Breast epithelium (tissue), 4 donors: ENCODE results near the gene SURF4. TPM values are rescaled to one million over a fixed set of nuclear protein-coding genes. Genes with fewer than 3 reads are reported as not detected.

ENCODE experiments used
- DNase-seq, 2 donors: peaks; one replicate each; pipeline ENCODE4 v3.0.0-alpha.2; 2019; ENCODE audit warnings: low spot score in 2 of 2
- H3K27ac ChIP-seq, 2 donors: fragments of 200-600 bp; sonication (generic) in 1 of 2; one replicate each; pipeline ENCODE4 v1.5.1; 2016 to 2019; ENCODE audit warnings: mild to moderate bottlenecking in 1 of 2
- H3K27me3 ChIP-seq, 2 donors: fragments of 200-600 bp; sonication (generic) in 1 of 2; one replicate each; pipeline versions ENCODE4 v1.5.1 to v1.6.0; 2017 to 2019; ENCODE audit warnings: control low read depth in 1 of 2, mild to moderate bottlenecking in 1 of 2
- H3K36me3 ChIP-seq: fragments of 200-600 bp; one replicate; pipeline ENCODE4 v1.5.1; 2019
- H3K4me1 ChIP-seq, 2 donors: fragments of 200-600 bp; sonication (generic); one replicate each; pipeline ENCODE4 v1.5.1; 2016 to 2019; ENCODE audit warnings: control low read depth in 1 of 2
- H3K4me3 ChIP-seq, 3 donors: fragments of 200-600 bp; sonication (generic); 1 replicate in 2 of 3; 2 replicates in 1 of 3; pipeline ENCODE4 v1.5.1; 2016 to 2019; ENCODE audit warnings: mild to moderate bottlenecking in 3 of 3, moderate library complexity in 2 of 3
- H3K9me3 ChIP-seq, 2 donors: fragments of 200-600 bp; sonication (generic) in 1 of 2; one replicate each; pipeline ENCODE4 v1.5.1; 2016 to 2019; ENCODE audit warnings: control low read depth in 1 of 2
- CTCF ChIP-seq, 3 donors: fragments of 450-650 bp; IDR thresholded peaks; one replicate each; pipeline ENCODE4 v1.5.1; 2016 to 2017; ENCODE audit warnings: antibody characterized with exemption in 3 of 3, mild to moderate bottlenecking in 3 of 3, moderate library complexity in 3 of 3
- POLR2A ChIP-seq: fragments of 450-650 bp; IDR thresholded peaks from one replicate; pipeline ENCODE4 v1.6.1; 2016; ENCODE audit warnings: antibody characterized with exemption, mild to moderate bottlenecking, moderate library complexity
- POLR2AphosphoS5 ChIP-seq, 3 donors: sonication (generic); formaldehyde crosslinking; IDR thresholded peaks; one replicate each; pipeline ENCODE4 v1.6.1; 2017; ENCODE audit warnings: antibody characterized with exemption in 3 of 3
- intact Hi-C: fragments of 100-400 bp; cut with DNase I; formaldehyde crosslinking; loops from one replicate; pipeline ENCODE4 v1.15.1; 2023; ENCODE audit warnings: low total_unique reads
- total RNA-seq, 3 donors: library from RNA; depleted of rRNA; stranded (reverse); fragments of >200 nt; gene quantifications; one replicate each; pipeline ENCODE4 v1.1.0, GENCODE V29; 2016

SURF4 gene
- total RNA-seq, result 100 to 1,000 TPM; 109 to 164 (median 133) TPM

GRCh38 chr9:133375724-133376654 lies at the start of gene SURF4, which contains the start of gene STKLD1:
SURF4 (minus strand) TSS chr9:133376060; CDS start chr9:133375969, 91 bp downstream.
STKLD1 (plus strand) TSS chr9:133376366; CDS start chr9:133376474, 108 bp downstream.
- peak; percentile 90 to 94 for DNase-seq
- H3K36me3 ChIP-seq, result no peaks in the 10 kb centered on the region
- H3K9me3 ChIP-seq, result no peaks in the 10 kb centered on the region
- TF ChIP-seq CTCF (IDR thresholded peaks at IDR 0.05) (peak in 1 of 3 donors; percentile 28), POLR2AphosphoS5 (IDR thresholded peaks at IDR 0.05) (peak in 2 of 3 donors; percentile 79), POLR2A (no peak)
- H3K27me3 ChIP-seq, result no peaks in the 10 kb centered on the region
- peaks cover 0 to 11% of the 10 kb centered on the region in 2 donors for H3K4me1 ChIP-seq
- intact Hi-C loops, result no loop called here
- peak within 1 kb of the TSS; percentile 97 to 98 for H3K27ac ChIP-seq
- peak within 1 kb of the TSS; percentile 95 to 99 (median 97) for H3K4me3 ChIP-seq

- H3K9me3 ChIP-seq, result no peaks in the 10 kb centered on the region
- no peak overlapping the region for H3K27ac ChIP-seq
- no peaks in the 10 kb centered on the region for H3K27me3 ChIP-seq
- H3K4me1 ChIP-seq, result no peaks in the 10 kb centered on the region
- no peak for DNase-seq
- intact Hi-C loops, result loop anchor here (10.0 kb wide), 1 partner anchor 260 kb away; no protein-coding TSS in a partner anchor
- no peak overlapping the region for H3K4me3 ChIP-seq
- TF ChIP-seq POLR2A (no peak), CTCF (IDR thresholded peaks at IDR 0.05) (no peak), POLR2AphosphoS5 (IDR thresholded peaks at IDR 0.05) (no peak)
- H3K36me3 ChIP-seq, result no peaks in the 10 kb centered on the region
Measured at GRCh38 chr9:133425049-133425632, 49.3 kb upstream of the SURF4 start.

DNA sequence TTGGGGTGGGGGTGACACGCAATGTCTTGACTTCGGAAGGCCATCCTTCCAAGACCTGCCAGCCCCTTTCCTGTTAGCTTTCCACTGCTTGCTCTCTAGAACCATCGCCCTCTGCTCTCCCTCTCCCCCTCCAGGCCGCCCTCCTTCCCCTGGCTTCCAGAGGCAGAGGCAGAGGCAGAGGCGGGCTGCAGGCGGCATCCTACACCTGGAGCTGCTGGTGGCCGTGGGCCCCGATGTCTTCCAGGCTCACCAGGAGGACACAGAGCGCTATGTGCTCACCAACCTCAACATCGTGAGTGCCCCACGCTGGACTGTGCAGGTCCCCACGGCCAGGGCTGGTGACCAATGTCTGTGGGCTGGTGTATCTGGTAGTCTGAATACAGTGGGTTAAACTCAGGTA lies 48.3 kb upstream of the SURF4 start:
- no peak for DNase-seq
- Histone ChIP-seq H3K27ac (no peak overlapping the region), H3K27me3 (no peaks in the 10 kb centered on the region)

GRCh38 chr9:133423216-133423615 lies 47.4 kb upstream of the SURF4 start:
- H3K36me3 ChIP-seq, result no peaks in the 10 kb centered on the region
- intact Hi-C loops, result loop anchor here (10.0 kb wide), 1 partner anchor 262 kb away; no protein-coding TSS in a partner anchor
- H3K27me3 ChIP-seq, result no peaks in the 10 kb centered on the region
- no peak overlapping the region for H3K4me3 ChIP-seq
- no peak overlapping the region for H3K27ac ChIP-seq
- H3K9me3 ChIP-seq, result no peaks in the 10 kb centered on the region
- TF ChIP-seq CTCF (IDR thresholded peaks at IDR 0.05) (no peak), POLR2A (no peak), POLR2AphosphoS5 (IDR thresholded peaks at IDR 0.05) (no peak)
- DNase-seq, result no peak
- H3K4me1 ChIP-seq, result no peaks in the 10 kb centered on the region

More for the DNA sequence above, 48.3 kb upstream of the SURF4 start:
- intact Hi-C loops, result loop anchor here (10.0 kb wide), 1 partner anchor 261 kb away; no protein-coding TSS in a partner anchor
- Histone ChIP-seq H3K36me3 (no peaks in the 10 kb centered on the region), H3K4me1 (no peaks in the 10 kb centered on the region), H3K9me3 (no peaks in the 10 kb centered on the region), H3K4me3 (no peak overlapping the region)
- TF ChIP-seq POLR2A (no peak), POLR2AphosphoS5 (IDR thresholded peaks at IDR 0.05) (no peak), CTCF (IDR thresholded peaks at IDR 0.05) (no peak)
